GM12891 (cell line): ENCODE results near the gene RBM4B.
A peak's percentile ranks its signal among the peaks of the same experiment; 100 is the strongest.

Source experiments
- DNase-seq: peaks from one replicate; pipeline ENCODE4 v3.0.0; 2011; ENCODE audit warnings: low spot score; ENCODE audit not compliant: insufficient read length
- FAIRE-seq: peaks from 2 replicates; lab custom pipeline; 2011; peaks lifted over from hg19 to GRCh38; lab: Jason Lieb, UNC
- PAX5 ChIP-seq: IDR thresholded peaks from 2 replicates; pipeline ENCODE4 v1.6.1; 2011; ENCODE audit warnings: low read length, moderate library complexity, mild to moderate bottlenecking; ENCODE audit not compliant: insufficient read depth, severe bottlenecking
- POLR2A ChIP-seq: IDR thresholded peaks from 2 replicates; pipeline ENCODE4 v1.6.1; 2011; ENCODE audit warnings: low read depth, low read length, control low read depth
- POLR2AphosphoS5 ChIP-seq: IDR thresholded peaks from 2 replicates; pipeline ENCODE4 v1.6.1; 2011; ENCODE audit warnings: low read depth, low read length, control low read depth
- POU2F2 ChIP-seq: IDR thresholded peaks from 2 replicates; pipeline ENCODE4 v1.6.1; 2011; ENCODE audit warnings: low read depth, mild to moderate bottlenecking, control low read depth, low read length, moderate library complexity
- SPI1 ChIP-seq: IDR thresholded peaks from 2 replicates; pipeline ENCODE4 v1.6.1; 2011; ENCODE audit warnings: low read depth, low read length, control low read depth
- TAF1 ChIP-seq: IDR thresholded peaks from 2 replicates; pipeline ENCODE4 v1.6.1; 2011; ENCODE audit warnings: low read depth, low read length, control low read depth

The RBM4B gene

DNA sequence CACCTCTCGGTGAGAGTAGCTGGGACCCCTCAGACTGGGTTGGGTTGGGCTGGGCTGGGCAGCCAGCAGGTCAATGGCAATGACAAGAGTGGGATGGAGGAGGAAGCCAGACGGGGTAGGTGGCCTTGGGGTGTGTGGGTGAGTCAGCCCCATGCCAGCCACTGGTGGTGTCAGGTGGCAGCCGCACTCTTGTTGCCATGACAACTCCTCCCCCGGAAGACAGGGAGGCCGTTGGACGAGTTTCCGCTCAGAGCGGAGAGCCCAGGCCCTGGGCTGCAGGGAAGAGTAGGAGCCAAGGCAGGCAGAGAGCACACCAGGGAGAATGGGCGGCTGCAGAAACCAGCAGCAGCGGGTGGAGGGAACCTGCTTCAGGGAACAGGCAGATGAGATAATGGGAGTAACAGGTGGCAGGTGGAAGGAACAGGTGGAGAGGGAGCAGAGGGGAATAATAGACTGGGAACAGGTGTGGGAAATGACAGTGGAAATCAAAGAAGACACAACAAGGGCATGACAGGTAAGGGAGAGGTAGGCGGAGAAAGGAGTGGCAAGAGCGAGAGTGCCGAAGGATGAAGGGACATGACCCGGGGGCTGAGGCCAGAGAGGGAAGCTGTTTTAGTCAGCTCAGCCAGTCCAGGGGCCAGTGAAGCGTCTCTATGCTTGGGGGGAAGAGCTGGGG is 42.7 kb upstream of the RBM4B start:
- no peak for TF ChIP-seq SPI1
- TF ChIP-seq POLR2AphosphoS5 = no peak
- no peak for TF ChIP-seq PAX5
- TF ChIP-seq POU2F2 = no peak
- TF ChIP-seq TAF1 = no peak
- no peak for TF ChIP-seq POLR2A
- FAIRE-seq (peak; percentile 75), DNase-seq (no peak)

DNA sequence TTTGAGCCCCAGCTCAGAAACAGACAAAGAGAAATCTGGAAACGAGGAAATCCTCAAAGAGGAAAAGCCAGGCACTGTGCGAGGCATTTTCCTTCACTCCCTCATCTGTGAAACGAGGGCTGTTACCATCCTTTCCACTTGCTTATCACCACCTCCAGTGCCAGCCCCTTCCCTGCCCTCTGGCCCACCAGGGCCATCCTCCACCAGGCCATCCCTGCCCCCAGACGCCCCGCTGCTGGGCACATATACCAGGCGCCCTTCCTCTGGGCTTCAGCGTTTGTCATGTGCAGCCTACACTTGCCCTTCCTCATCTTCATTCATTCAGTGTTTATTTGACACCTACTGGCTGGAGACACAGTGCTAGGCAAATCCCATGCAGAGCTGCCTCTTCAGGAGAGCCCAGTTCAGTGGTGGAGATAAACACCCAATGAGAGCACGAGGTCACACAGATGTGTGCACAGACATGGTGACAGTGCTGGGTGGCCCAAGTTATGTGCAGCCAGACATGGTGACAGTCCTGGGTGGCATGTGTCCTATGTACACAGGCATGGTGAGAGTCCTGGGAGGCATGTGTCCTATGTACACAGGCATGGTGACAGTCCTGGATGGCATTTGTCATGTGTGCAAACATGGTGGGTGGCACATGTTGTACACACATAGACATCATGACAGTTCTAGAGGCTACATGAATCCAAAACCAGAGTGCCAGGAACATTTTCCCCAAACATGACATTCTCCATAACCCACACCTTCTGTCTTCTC is 41.6 kb upstream of the RBM4B start:
- TF ChIP-seq PAX5 = no peak
- no peak for TF ChIP-seq SPI1
- no peak for TF ChIP-seq POLR2AphosphoS5
- no peak for TF ChIP-seq POU2F2
- no peak for TF ChIP-seq POLR2A
- no peak for TF ChIP-seq TAF1
- peak; percentile 65 for FAIRE-seq
- DNase-seq = no peak

DNA sequence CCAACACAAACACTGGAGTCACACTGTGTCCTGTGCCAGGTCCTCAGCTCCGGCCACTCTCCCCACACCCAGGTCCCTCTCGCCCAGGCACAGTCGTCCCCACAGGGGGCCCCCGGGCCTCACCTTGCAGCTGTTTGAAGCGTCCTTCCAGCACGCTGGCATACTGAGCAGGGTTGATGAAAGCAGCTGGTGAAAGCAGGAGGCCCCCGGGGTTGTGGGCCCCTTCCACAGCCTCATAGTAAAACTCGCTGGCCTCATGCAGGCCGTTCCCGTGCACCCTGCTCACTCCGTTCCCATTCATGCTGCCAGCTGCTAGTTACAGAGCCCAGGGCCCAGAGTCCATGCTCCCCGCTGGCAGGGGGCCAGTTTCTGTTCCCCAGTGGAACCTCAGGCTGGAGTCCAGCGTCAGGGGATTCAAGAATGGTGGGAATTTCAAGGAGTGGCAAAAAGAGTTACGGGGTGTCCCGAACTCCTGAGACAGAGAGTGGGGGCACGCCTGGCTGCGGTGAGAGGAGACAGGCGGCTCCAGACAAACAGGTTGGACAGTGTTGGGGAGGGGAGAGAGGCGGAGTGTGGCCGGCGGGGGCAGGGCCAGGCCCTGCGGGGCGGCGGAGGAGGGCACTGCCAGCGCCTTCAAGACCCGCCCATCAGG is 40.8 kb upstream of the RBM4B start:
- FAIRE-seq (no peak), DNase-seq (no peak)
- TF ChIP-seq POLR2AphosphoS5 (no peak), SPI1 (no peak), TAF1 (no peak), POU2F2 (no peak), PAX5 (no peak), POLR2A (no peak)

DNA sequence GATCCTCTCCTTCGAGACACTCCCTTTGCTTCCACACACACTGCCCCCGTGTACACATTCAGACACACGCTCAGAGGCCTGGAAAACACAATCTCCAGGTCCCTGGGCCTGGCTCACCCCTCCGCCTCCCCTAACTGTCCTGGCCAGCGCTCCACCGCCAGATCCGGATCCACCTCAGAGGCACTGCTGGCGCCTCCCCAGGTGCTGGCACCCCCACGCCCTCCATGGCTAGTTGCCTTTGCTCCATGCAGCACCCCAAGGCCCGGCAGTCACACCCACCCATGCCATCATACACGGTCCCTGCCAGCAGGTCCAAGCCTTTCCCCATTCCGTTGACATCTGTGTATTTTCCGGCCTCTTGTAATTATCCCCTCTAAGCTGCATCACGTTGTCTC is 40.2 kb upstream of the RBM4B start:
- TF ChIP-seq TAF1 (no peak), PAX5 (no peak), POU2F2 (no peak), POLR2AphosphoS5 (no peak), POLR2A (no peak), SPI1 (no peak)
- DNase-seq = no peak
- FAIRE-seq = no peak

DNA sequence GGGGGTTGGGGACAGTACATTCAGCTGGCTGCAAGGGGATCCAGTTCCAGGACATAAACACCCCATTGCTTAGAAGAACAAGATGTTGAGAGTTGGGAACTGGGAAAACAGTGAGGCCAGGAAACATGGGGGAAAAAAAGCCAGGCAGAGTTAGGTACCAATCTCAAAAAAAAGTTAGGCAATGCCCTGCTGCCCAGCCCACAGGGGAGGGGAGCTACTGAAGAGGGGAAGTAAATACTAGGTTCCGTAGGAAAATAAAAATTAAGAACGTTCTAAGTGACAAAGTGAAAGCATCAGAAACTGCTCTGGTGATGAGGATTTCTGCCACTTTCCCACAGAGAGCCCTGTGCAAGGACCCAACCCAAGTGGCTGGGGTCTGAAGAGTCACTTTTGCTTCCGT is 39.3 kb upstream of the RBM4B start:
- FAIRE-seq (no peak), DNase-seq (no peak)
- TF ChIP-seq TAF1 (no peak), SPI1 (no peak), POLR2AphosphoS5 (no peak), POU2F2 (no peak), POLR2A (no peak), PAX5 (no peak)

DNA sequence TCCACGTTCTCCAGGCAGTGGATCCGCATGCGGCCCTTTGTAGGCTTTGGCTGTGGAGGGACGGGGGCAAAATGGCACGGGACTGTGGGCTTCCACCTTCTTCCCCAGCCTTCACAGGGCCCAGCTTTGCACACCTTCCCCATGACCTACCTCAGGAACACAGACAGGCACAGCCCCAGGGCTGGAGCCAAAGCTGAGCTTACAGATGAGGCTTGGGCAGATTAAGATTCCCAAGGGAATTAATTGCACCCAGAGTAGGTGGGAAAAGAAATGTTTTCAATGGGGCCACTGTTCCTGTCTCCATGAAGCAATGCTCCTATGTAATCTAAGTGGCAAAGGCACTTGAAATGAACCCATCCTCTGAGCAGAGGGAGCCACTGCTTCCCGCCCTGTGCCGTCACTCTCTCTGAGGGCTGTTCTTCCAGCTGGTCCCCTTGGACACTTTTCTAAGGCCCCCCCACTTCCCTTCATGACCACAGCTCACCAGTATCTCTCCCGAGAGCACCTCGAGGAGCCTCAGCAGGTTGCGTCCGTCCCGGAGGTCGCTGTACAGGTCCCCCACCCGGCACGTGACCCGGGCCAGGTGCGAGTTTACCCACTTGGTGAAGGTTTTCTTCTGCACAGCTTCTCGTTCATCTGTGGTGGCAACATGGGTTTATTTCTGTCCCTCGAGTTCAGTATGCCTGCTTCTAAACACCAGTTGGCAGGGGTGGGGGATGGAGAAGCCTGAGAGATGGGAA is 37.8 kb upstream of the RBM4B start:
- FAIRE-seq = no peak
- DNase-seq = no peak
- TF ChIP-seq SPI1 = no peak
- TF ChIP-seq POLR2AphosphoS5 = no peak
- no peak for TF ChIP-seq POU2F2
- TF ChIP-seq POLR2A = no peak
- no peak for TF ChIP-seq PAX5
- no peak for TF ChIP-seq TAF1

DNA sequence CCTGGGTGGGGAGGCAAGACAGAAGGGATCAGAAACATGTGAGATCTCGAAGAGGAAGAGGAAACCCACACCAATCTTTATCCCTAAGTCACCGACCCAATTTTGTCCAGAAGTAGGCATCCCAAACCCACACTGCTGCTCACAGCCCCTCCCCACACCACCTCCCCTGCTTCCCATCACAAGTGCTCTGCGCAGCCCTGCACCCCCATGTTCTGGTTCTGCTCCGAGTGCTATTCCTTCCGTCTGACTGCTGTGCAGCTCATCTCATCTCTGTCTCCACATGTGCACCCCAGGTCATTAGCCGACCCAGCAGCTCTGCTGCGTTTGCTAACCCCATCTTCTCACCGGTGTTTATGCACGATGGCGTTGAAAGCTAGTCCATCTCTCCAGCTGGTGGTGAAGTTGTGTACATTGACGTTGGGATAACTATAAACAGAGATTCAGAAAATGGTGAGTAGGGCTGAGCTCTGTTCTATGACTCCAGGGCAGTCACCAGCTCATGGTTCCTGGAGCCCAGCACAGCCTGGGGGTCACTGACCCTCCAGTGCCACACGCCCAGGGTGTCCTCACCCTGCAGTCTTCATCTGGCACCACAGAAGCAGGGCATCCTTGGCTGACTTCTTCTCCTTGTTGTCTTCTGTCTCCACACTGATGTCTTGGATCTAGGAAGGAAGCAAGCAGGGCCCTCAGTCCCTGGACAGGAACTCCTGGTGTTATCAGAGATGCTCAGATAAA is 36.2 kb upstream of the RBM4B start:
- DNase-seq = no peak
- TF ChIP-seq TAF1 (no peak), PAX5 (no peak), SPI1 (no peak), POLR2A (no peak), POLR2AphosphoS5 (no peak), POU2F2 (no peak)
- FAIRE-seq = no peak

DNA sequence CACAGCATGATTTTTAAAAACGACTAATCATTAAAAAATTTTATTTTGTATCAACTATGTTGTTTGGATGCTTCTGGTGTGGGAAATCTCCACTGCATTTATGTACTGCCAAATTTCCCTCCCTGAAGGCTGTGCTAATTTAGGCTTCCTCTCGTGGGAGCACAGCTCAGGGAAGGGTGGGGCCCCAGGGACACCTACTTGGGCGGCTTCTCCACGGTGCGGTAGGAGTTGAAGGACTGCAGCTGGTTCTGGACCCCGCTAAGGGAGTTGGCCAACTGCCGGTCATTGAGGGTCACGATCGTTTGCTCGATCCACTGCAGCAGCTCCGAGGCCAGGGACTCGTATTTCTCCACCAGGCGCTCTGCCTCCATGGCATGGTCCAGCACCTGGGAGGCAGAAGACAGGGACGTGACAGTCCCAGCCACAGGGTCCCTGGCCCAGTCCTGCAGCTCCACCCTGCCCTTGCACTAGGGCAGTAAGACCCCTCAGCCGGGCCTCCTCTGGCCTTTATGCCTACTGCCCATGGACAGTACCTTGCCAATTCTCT is 32.8 kb upstream of the RBM4B start:
- DNase-seq (no peak), FAIRE-seq (no peak)
- no peak for TF ChIP-seq POU2F2
- no peak for TF ChIP-seq POLR2AphosphoS5
- TF ChIP-seq POLR2A = no peak
- no peak for TF ChIP-seq PAX5
- no peak for TF ChIP-seq TAF1
- TF ChIP-seq SPI1 = no peak
